Effector memory CD8-positive, alpha-beta T cell (primary cell): ENCODE results near the gene DAB2IP.
A peak's percentile ranks its signal among the peaks of the same experiment; 100 is the strongest.

ENCODE experiments used
- ATAC-seq: fragments of 150-1000 bp; cut with Tn5 transposase; replicated peaks from 2 replicates; pipeline ENCODE4 v1.10.0; 2021; ENCODE audit warnings: mild to moderate bottlenecking, moderate library complexity
- DNase-seq, 3 experiments: peaks; one replicate each; pipeline ENCODE4 v3.0.0; 2021
- H3K27ac Mint-ChIP-seq, 2 donors: one replicate each; pipeline ENCODE4 v1.8.0; 2022; ENCODE audit warnings: mild to moderate bottlenecking in 2 of 2, mixed read lengths in 2 of 2, moderate library complexity in 2 of 2
- H3K27me3 Mint-ChIP-seq, 2 donors: one replicate each; pipeline ENCODE4 v1.8.0; 2022; ENCODE audit warnings: mixed read lengths in 2 of 2
- H3K36me3 Mint-ChIP-seq: one replicate; pipeline ENCODE4 v1.8.0; 2022; ENCODE audit warnings: mild to moderate bottlenecking, moderate library complexity, mixed read lengths; ENCODE audit not compliant: insufficient read depth
- H3K4me1 Mint-ChIP-seq, 2 donors: one replicate each; pipeline ENCODE4 v1.8.0; 2022; ENCODE audit warnings: low read depth in 2 of 2, mixed read lengths in 2 of 2
- H3K4me3 Mint-ChIP-seq, 2 donors: one replicate each; pipeline ENCODE4 v1.8.0; 2022; ENCODE audit warnings: mild to moderate bottlenecking in 2 of 2, mixed read lengths in 2 of 2, moderate library complexity in 2 of 2
- H3K9me3 Mint-ChIP-seq, 2 donors: one replicate each; pipeline ENCODE4 v1.8.0; 2022; ENCODE audit warnings: mixed read lengths in 2 of 2

The DAB2IP gene

GRCh38 chr9:121652838-121653231 is 1.4 kb downstream of the DAB2IP start:
- DNase-seq: no peak
- H3K27ac Mint-ChIP-seq: no peak overlapping the region
- no peaks in the 10 kb centered on the region for H3K36me3 Mint-ChIP-seq
- no peaks in the 10 kb centered on the region for H3K9me3 Mint-ChIP-seq
- peaks cover 83 to 95% of the 10 kb centered on the region in 2 donors for H3K27me3 Mint-ChIP-seq
- peaks cover 11 to 13% of the 10 kb centered on the region in 2 donors for H3K4me1 Mint-ChIP-seq
- no peak for ATAC-seq
- peak overlapping the region in 1 of 2 donors; percentile 78 for H3K4me3 Mint-ChIP-seq

GRCh38 chr9:121654499-121655140 is 3.2 kb downstream of the DAB2IP start:
- H3K9me3 Mint-ChIP-seq: no peaks in the 10 kb centered on the region
- no peak for DNase-seq
- H3K4me3 Mint-ChIP-seq: no peak overlapping the region
- H3K27ac Mint-ChIP-seq: no peak overlapping the region
- no peak for ATAC-seq
- H3K36me3 Mint-ChIP-seq: no peaks in the 10 kb centered on the region
- H3K27me3 Mint-ChIP-seq: peaks cover 76 to 95% of the 10 kb centered on the region in 2 donors
- H3K4me1 Mint-ChIP-seq: peaks cover 11 to 13% of the 10 kb centered on the region in 2 donors

DNA sequence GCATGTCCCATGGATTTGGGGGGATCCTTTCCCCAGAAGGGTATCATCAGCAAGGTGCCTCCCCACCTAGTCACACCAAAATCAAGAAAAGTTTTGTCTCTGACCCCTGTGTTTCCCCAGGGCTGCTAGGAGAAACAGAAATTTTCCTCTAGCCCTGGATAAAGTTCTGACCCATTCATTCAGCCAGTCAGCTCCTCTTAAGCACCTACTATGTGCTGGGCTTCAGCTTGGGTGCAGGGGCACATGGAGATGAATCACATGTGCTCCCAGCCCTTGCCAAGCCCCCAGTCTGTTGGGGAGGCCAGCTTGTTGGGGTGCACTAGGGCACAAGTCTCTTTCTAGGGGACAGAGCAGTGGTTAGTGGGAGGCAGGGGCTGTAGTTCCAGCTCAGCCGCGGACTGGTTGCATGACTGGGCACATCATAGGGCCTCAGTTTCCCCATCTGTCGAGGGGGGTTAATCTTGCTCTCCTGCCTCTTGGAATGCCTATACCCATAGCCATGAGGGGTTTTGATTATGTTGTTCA is 3.9 kb downstream of the DAB2IP start:
- Mint-ChIP-seq H3K27ac (no peak overlapping the region), H3K36me3 (no peaks in the 10 kb centered on the region), H3K27me3 (peaks cover 74 to 95% of the 10 kb centered on the region in 2 donors), H3K9me3 (no peaks in the 10 kb centered on the region), H3K4me3 (no peak overlapping the region), H3K4me1 (peaks cover 11 to 13% of the 10 kb centered on the region in 2 donors)
- no peak for DNase-seq
- no peak for ATAC-seq

GRCh38 chr9:121656941-121657470 is 5.6 kb downstream of the DAB2IP start:
- H3K27me3 Mint-ChIP-seq: peaks cover 73 to 91% of the 10 kb centered on the region in 2 donors
- H3K4me1 Mint-ChIP-seq: peaks cover 5 to 7% of the 10 kb centered on the region in 2 donors
- no peaks in the 10 kb centered on the region for H3K9me3 Mint-ChIP-seq
- H3K36me3 Mint-ChIP-seq: no peaks in the 10 kb centered on the region
- no peak overlapping the region for H3K27ac Mint-ChIP-seq
- ATAC-seq (no peak), DNase-seq (no peak)
- H3K4me3 Mint-ChIP-seq: no peak overlapping the region

DNA sequence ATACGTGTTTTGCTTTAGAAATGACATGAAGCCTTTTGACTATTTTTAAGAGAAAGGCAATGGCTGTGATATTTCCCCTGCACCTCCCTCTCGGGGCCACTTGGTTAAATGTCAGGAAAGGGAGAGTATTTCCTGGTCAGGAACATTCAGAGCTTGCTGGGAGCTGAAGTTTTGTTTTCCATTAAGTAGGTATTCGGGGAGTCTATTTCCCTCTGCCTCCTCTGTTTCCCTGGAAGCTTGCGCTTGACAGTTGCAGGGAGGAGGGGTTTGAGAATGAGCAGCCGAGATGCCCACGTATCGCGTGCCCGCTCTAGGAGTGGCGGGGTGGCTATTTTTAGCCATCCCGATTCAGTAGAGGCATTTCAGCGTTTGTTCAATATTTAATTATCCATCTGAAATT is 6.7 kb downstream of the DAB2IP start:
- no peaks in the 10 kb centered on the region for H3K4me1 Mint-ChIP-seq
- DNase-seq: no peak
- no peaks in the 10 kb centered on the region for H3K9me3 Mint-ChIP-seq
- peaks cover 72 to 89% of the 10 kb centered on the region in 2 donors for H3K27me3 Mint-ChIP-seq
- H3K36me3 Mint-ChIP-seq: no peaks in the 10 kb centered on the region
- no peak for ATAC-seq
- no peak overlapping the region for H3K27ac Mint-ChIP-seq
- no peak overlapping the region for H3K4me3 Mint-ChIP-seq

- DNase-seq (no peak), ATAC-seq (no peak)
- no peaks in the 10 kb centered on the region for H3K9me3 Mint-ChIP-seq
- no peaks in the 10 kb centered on the region for H3K36me3 Mint-ChIP-seq
- peaks cover 73 to 89% of the 10 kb centered on the region in 2 donors for H3K27me3 Mint-ChIP-seq
- no peak overlapping the region for H3K27ac Mint-ChIP-seq
- no peak overlapping the region for H3K4me3 Mint-ChIP-seq
- no peaks in the 10 kb centered on the region for H3K4me1 Mint-ChIP-seq
Observed at GRCh38 chr9:121658591-121658990, 7.2 kb downstream of the DAB2IP start.

DNA sequence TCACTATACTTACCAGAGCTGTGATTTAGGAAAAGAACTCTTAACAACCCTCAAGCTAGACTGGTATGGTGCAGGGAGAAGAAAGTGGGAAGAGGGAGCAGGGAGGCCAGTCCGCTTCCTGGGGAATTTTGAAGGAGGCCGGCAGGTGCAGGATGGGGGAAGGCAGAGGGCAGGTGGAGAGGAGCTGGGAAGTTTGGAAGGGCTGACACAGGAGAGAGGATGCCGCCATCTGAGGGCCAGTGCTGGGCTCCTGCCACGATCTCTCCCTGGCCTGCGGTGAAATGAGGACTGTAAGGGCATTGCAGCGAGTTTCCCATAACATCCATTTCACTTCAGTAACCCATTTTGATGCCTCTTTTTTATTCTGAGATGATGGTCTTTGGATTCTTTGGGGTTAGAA is 8.9 kb downstream of the DAB2IP start:
- no peaks in the 10 kb centered on the region for H3K4me1 Mint-ChIP-seq
- H3K27ac Mint-ChIP-seq: no peak overlapping the region
- H3K36me3 Mint-ChIP-seq: no peaks in the 10 kb centered on the region
- H3K4me3 Mint-ChIP-seq: no peak overlapping the region
- no peaks in the 10 kb centered on the region for H3K9me3 Mint-ChIP-seq
- peaks cover 67 to 79% of the 10 kb centered on the region in 2 donors for H3K27me3 Mint-ChIP-seq
- no peak for DNase-seq
- ATAC-seq: no peak

GRCh38 chr9:121660876-121661275 is 9.4 kb downstream of the DAB2IP start:
- Mint-ChIP-seq H3K4me1 (no peaks in the 10 kb centered on the region), H3K4me3 (no peak overlapping the region), H3K36me3 (no peaks in the 10 kb centered on the region), H3K27ac (no peak overlapping the region), H3K9me3 (no peaks in the 10 kb centered on the region), H3K27me3 (peaks cover 63 to 73% of the 10 kb centered on the region in 2 donors)
- DNase-seq (no peak), ATAC-seq (no peak)

- no peak overlapping the region for H3K4me3 Mint-ChIP-seq
- H3K27me3 Mint-ChIP-seq: peaks cover 61 to 70% of the 10 kb centered on the region in 2 donors
Observed at GRCh38 chr9:121661328-121661727, 9.9 kb downstream of the DAB2IP start.

GRCh38 chr9:121662359-121662758 is 10.9 kb downstream of the DAB2IP start:
- no peak for DNase-seq
- H3K4me3 Mint-ChIP-seq: no peak overlapping the region
- peaks cover 51 to 65% of the 10 kb centered on the region in 2 donors for H3K27me3 Mint-ChIP-seq
- no peak overlapping the region for H3K27ac Mint-ChIP-seq
- ATAC-seq: no peak
- H3K4me1 Mint-ChIP-seq: no peaks in the 10 kb centered on the region
- no peaks in the 10 kb centered on the region for H3K9me3 Mint-ChIP-seq
- H3K36me3 Mint-ChIP-seq: no peaks in the 10 kb centered on the region

More at GRCh38 chr9:121661328-121661727, 9.9 kb downstream of the DAB2IP start:
- no peaks in the 10 kb centered on the region for H3K4me1 Mint-ChIP-seq
- H3K9me3 Mint-ChIP-seq: no peaks in the 10 kb centered on the region
- ATAC-seq: no peak
- H3K36me3 Mint-ChIP-seq: no peaks in the 10 kb centered on the region
- no peak overlapping the region for H3K27ac Mint-ChIP-seq
- DNase-seq: no peak

DNA sequence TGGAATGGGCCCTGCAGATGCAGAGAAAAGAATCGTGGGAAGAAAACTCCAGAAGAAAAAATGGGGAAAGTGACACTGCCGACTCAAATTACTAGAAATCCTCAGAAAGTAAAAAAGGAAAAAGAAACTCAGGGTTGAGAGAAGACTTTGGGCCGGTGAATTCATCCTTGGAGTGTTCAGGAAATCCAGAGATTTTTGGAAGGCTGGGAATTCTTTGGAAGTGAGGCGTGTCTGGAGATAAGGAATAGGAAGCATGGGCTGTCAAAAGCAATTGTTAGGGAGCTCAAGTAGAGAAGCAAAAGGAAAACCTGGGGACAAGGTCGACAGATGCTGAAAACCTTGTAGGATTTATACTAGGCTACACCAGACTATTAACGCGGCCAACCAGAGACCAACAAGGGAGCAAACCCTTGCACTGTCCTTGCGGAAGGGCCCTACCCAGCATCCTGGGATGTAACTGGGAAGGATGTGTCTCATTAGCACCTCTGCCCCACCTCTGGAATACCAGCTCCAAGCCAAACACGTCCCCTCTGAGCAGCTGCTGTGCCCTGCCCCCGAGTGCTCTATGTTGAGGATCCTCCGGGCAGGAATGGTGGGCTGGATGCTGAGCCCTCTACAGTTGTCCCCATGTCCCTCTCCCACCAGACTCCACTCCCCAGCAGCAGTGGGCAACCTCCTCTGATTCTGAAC is 11.6 kb downstream of the DAB2IP start:
- H3K27me3 Mint-ChIP-seq: peaks cover 44 to 65% of the 10 kb centered on the region in 2 donors
- no peak for ATAC-seq
- H3K9me3 Mint-ChIP-seq: no peaks in the 10 kb centered on the region
- H3K27ac Mint-ChIP-seq: no peak overlapping the region
- no peak for DNase-seq
- H3K36me3 Mint-ChIP-seq: no peaks in the 10 kb centered on the region
- H3K4me3 Mint-ChIP-seq: no peak overlapping the region
- no peaks in the 10 kb centered on the region for H3K4me1 Mint-ChIP-seq

DNA sequence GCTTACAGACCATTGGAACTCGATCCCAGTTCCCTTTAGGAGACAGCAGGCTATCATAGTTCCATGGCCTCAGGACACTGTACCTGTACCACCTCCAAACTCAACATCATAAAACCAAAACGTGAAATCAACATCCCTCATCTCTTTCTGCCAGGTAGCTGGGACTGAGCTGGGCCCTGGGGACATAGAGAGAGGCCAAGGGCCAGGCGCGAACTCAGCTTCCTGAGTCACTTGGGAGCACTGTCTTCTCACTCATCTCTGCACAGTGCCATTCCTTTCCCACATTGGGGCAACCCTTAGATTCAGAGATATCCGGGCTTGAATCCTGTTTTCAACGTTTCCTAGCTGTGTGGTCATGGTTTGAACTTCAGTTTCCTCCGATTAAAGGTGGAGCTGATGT is 12.2 kb downstream of the DAB2IP start:
- no peak for DNase-seq
- Mint-ChIP-seq H3K27ac (no peak overlapping the region), H3K27me3 (peaks cover 44 to 61% of the 10 kb centered on the region in 2 donors), H3K9me3 (no peaks in the 10 kb centered on the region), H3K4me1 (no peaks in the 10 kb centered on the region), H3K4me3 (no peak overlapping the region), H3K36me3 (no peaks in the 10 kb centered on the region)
- no peak for ATAC-seq

DNA sequence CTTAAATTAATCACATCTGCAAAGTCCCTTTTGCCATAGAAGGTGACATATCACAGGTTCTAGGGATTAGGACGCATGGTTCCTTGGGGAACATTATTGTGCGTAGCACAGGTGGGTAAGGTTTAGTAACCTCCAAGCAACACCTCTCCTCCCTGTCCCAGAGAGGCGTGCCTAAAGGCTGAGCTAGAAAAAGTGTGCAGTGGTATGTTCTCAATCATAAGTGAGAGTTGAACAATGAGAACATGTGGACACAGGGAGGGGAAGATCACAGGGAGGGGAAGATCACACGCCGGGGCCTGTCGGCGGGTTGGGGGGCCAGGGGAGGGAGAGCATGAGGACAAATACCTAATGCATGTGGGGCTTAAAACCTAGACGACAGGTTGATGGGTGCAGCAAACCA is 14.9 kb downstream of the DAB2IP start:
- no peaks in the 10 kb centered on the region for H3K36me3 Mint-ChIP-seq
- no peak overlapping the region for H3K4me3 Mint-ChIP-seq
- peaks cover 45 to 58% of the 10 kb centered on the region in 2 donors for H3K27me3 Mint-ChIP-seq
- ATAC-seq (no peak), DNase-seq (no peak)
- no peak overlapping the region for H3K27ac Mint-ChIP-seq
- H3K9me3 Mint-ChIP-seq: no peaks in the 10 kb centered on the region
- no peaks in the 10 kb centered on the region for H3K4me1 Mint-ChIP-seq

DNA sequence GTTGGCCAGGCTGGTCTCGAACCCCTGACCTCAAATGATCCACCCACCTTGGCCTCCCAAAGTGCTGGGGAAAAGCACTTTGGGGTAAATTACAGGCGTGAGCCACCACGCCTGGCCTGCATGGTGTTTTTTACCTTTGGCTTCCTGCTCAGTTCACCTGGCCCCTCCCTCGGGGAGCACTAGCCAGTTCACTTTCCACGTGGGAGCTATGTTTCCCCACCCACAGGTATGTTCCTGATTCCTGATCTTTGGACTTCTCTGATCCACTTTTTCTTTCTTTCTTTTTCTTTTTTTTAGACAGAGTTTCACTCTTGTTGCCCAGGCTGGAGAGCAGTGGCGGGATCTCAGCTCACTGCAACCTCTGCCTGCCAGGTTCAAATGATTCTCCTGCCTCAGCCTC is 15.8 kb downstream of the DAB2IP start:
- Mint-ChIP-seq H3K4me3 (no peak overlapping the region), H3K27me3 (peaks cover 52 to 67% of the 10 kb centered on the region in 2 donors), H3K4me1 (no peaks in the 10 kb centered on the region), H3K9me3 (no peaks in the 10 kb centered on the region), H3K27ac (no peak overlapping the region), H3K36me3 (no peaks in the 10 kb centered on the region)
- DNase-seq (no peak), ATAC-seq (no peak)
